Measurements from ENCODE around the gene OR52D1.

OR52D1 gene

GRCh38 chr11:5467527-5467926 lies 21.0 kb upstream of the OR52D1 start:
- Mint-ChIP-seq H3K4me3 (no peak overlapping the region), H3K9me3 (peaks cover 3% of the 10 kb centered on the region), H3K36me3 (ENCODE audit: low read depth) (no peaks in the 10 kb centered on the region), H3K4me1 (no peaks in the 10 kb centered on the region), H3K27ac (no peak overlapping the region), H3K27me3 (ENCODE audit: low read depth, poor library complexity) (peaks cover 7% of the 10 kb centered on the region)
- no peak for DNase-seq
- no peak for TF ChIP-seq CTCF (IDR thresholded peaks at IDR 0.05)

GRCh38 chr11:5473921-5474320 lies 14.6 kb upstream of the OR52D1 start:
- peaks cover 7% of the 10 kb centered on the region for H3K27me3 Mint-ChIP-seq (ENCODE audit: low read depth, poor library complexity)
- DNase-seq: no peak
- H3K9me3 Mint-ChIP-seq: peaks cover 4% of the 10 kb centered on the region
- TF ChIP-seq CTCF (IDR thresholded peaks at IDR 0.05): no peak
- H3K4me1 Mint-ChIP-seq: no peaks in the 10 kb centered on the region
- no peaks in the 10 kb centered on the region for H3K36me3 Mint-ChIP-seq (ENCODE audit: low read depth)
- no peak overlapping the region for H3K4me3 Mint-ChIP-seq
- H3K27ac Mint-ChIP-seq: no peak overlapping the region

GRCh38 chr11:5476186-5476819 lies 12.2 kb upstream of the OR52D1 start:
- peak; percentile 49 for DNase-seq
- H3K27me3 Mint-ChIP-seq (ENCODE audit: low read depth, poor library complexity): peaks cover 3% of the 10 kb centered on the region
- peaks cover 7% of the 10 kb centered on the region for H3K9me3 Mint-ChIP-seq
- no peak overlapping the region for H3K4me3 Mint-ChIP-seq
- no peaks in the 10 kb centered on the region for H3K36me3 Mint-ChIP-seq (ENCODE audit: low read depth)
- no peak overlapping the region for H3K27ac Mint-ChIP-seq
- peak; percentile 77 for TF ChIP-seq CTCF (IDR thresholded peaks at IDR 0.05)
- no peaks in the 10 kb centered on the region for H3K4me1 Mint-ChIP-seq

GRCh38 chr11:5486003-5486402 lies 2.5 kb upstream of the OR52D1 start:
- no peaks in the 10 kb centered on the region for H3K4me1 Mint-ChIP-seq
- H3K9me3 Mint-ChIP-seq: peaks cover 5% of the 10 kb centered on the region
- H3K27me3 Mint-ChIP-seq (ENCODE audit: low read depth, poor library complexity): no peaks in the 10 kb centered on the region
- H3K4me3 Mint-ChIP-seq: no peak overlapping the region
- no peak overlapping the region for H3K27ac Mint-ChIP-seq
- H3K36me3 Mint-ChIP-seq (ENCODE audit: low read depth): no peaks in the 10 kb centered on the region
- TF ChIP-seq CTCF (IDR thresholded peaks at IDR 0.05): no peak
- DNase-seq: no peak

- H3K36me3 Mint-ChIP-seq (ENCODE audit: low read depth): no peaks in the 10 kb centered on the region
- no peaks in the 10 kb centered on the region for H3K4me1 Mint-ChIP-seq
- no peaks in the 10 kb centered on the region for H3K27me3 Mint-ChIP-seq (ENCODE audit: low read depth, poor library complexity)
- no peak for TF ChIP-seq CTCF (IDR thresholded peaks at IDR 0.05)
- no peak overlapping the region for H3K4me3 Mint-ChIP-seq
- DNase-seq: no peak
- H3K9me3 Mint-ChIP-seq: peaks cover 5% of the 10 kb centered on the region
- no peak overlapping the region for H3K27ac Mint-ChIP-seq
Measured at GRCh38 chr11:5486421-5486820, 2.1 kb upstream of the OR52D1 start.

GRCh38 chr11:5488798-5489399 lies 414 bp downstream of the OR52D1 start:
- Mint-ChIP-seq H3K9me3 (peaks cover under 1% of the 10 kb centered on the region), H3K36me3 (ENCODE audit: low read depth) (no peaks in the 10 kb centered on the region), H3K4me3 (no peak overlapping the region), H3K27ac (no peak overlapping the region), H3K4me1 (no peaks in the 10 kb centered on the region), H3K27me3 (ENCODE audit: low read depth, poor library complexity) (no peaks in the 10 kb centered on the region)
- DNase-seq: no peak
- no peak for TF ChIP-seq CTCF (IDR thresholded peaks at IDR 0.05)

Measured in nephron progenitor cell (in vitro differentiated cells).